ENCODE results near the gene FRMD4B.

GRCh38 chr3:69201658-69202057, 184.2 kb downstream of the FRMD4B start:
- TF ChIP-seq EP300 (IDR thresholded peaks at IDR 0.05) (no peak), CTCF (IDR thresholded peaks at IDR 0.05) (no peak), POLR2A (IDR thresholded peaks at IDR 0.05) (no peak), POLR2AphosphoS5 (IDR thresholded peaks at IDR 0.05) (no peak)
